ENCODE measurements around the gene NXT1. TPM values are rescaled to one million over a fixed set of nuclear protein-coding genes. Genes with fewer than 3 reads are reported as not detected.

NXT1 gene
- total and polyA plus RNA-seq, 2 donors (not counting 1 experiment from before 2014, with no cell fraction given) = 21.4 to 147 TPM

DNA sequence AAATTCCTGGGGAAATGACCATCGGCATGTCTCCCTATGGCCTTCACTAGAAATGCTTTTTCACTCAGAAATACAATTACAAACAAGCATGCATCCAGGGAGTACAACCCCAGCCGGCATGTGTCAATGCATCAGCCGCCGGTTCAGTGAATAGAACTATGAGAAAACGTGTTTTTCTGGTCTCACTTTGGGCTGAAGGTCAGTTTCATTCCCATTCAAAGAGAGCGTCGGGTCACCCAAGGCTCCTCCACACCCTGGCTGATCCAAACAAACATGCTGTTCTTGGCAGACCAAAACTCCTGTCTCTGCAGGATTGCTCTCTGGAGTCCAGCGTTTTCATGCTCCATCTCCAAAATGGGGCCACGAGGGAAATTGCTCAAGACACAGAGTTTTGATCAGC lies 35.5 kb upstream of the NXT1 start:
- Histone ChIP-seq H3K4me2 (replicated peaks; ENCODE audit: low read depth, low read length, poor library complexity, severe bottlenecking) (no peak overlapping the region), H3K27me3 (replicated peaks in 1 of 4; ENCODE audit: control extremely low read depth in 1 of 4, control insufficient read depth in 3 of 4, insufficient read depth in 4 of 4, low read length in 3 of 4) (no peaks in the 10 kb centered on the region), H3K36me3 (replicated peaks in 1 of 2; ENCODE audit: control extremely low read depth in 1 of 2, control insufficient read depth in 1 of 2, extremely low read depth in 1 of 2, insufficient read depth in 2 of 2, low read length in 1 of 2) (no peaks in the 10 kb centered on the region), H3K4me3 (ENCODE audit: control extremely low read depth in 1 of 5, extremely low read depth in 1 of 5, insufficient read depth in 1 of 5, low read depth in 2 of 5, low read length in 4 of 5) (no peak overlapping the region), H3K27ac (ENCODE audit: low read length in 2 of 2) (no peak overlapping the region), H3K79me2 (ENCODE audit: control insufficient read depth, insufficient read depth, low read length) (no peaks in the 10 kb centered on the region), H4K20me1 (ENCODE audit: control insufficient read depth, insufficient read depth, low read length, poor library complexity, severe bottlenecking) (no peaks in the 10 kb centered on the region), H3K4me1 (ENCODE audit: control insufficient read depth in 2 of 2, insufficient read depth in 2 of 2, low read length in 2 of 2) (no peaks in the 10 kb centered on the region), H2AFZ (ENCODE audit: insufficient read depth, low read depth, low read length, poor library complexity, severe bottlenecking) (no peak overlapping the region), H3K9me3 (ENCODE audit: control extremely low read depth in 1 of 3, control insufficient read depth in 2 of 3, insufficient read depth in 1 of 3, low read length in 2 of 3) (no peaks in the 10 kb centered on the region), H3K9ac (ENCODE audit: low read length) (no peak overlapping the region)
- TF ChIP-seq CTCF (IDR thresholded peaks at IDR 0.05) = no peak
- TF ChIP-seq EZH2 (IDR thresholded peaks at IDR 0.05; ENCODE audit: borderline replicate concordance, insufficient read depth, low read depth, low read length, poor library complexity, severe bottlenecking) = no peak
- Mint-ChIP-seq H3K27me3 (peaks cover 17% of the 10 kb centered on the region), H3K27ac (no peak overlapping the region), H3K4me1 (no peaks in the 10 kb centered on the region), H3K9me3 (ENCODE audit: insufficient read depth) (no peaks in the 10 kb centered on the region), H3K4me3 (no peak overlapping the region)
- DNase-seq (no peak), ATAC-seq (ENCODE audit: low read depth) (no peak)
- CTCF ChIA-PET = no interaction called here
- WGBS (ENCODE audit: insufficient coverage) = 96% methylated on average over 8 of the region's 9 CpGs
- intact Hi-C loops (cut with micrococcal nuclease) = no loop called here
- POLR2A ChIA-PET = no interaction called here

DNA sequence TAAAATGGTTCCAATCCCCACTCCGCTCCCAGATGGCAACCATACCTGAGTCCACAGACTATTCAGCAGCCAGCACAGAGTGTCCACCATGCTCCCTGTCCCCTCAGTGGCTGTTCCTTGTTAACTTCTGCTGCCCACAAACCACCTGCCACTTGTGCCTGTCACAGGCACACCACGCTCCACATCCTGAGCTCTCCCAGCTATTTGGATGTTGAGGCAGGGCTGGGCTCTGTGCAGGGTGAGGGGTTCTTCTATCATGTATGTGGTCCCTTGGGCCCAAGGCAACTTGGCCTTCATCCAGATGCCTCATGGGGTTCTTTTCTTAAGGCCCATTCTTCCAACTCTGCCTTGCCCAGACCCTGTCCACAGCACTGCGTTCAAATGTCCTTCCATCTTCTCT lies 34.0 kb upstream of the NXT1 start:
- no peaks in the 10 kb centered on the region for H3K79me2 ChIP-seq (ENCODE audit: control insufficient read depth, insufficient read depth, low read length)
- CTCF ChIA-PET = no interaction called here
- no peak for ATAC-seq (ENCODE audit: low read depth)

More for the DNA sequence above, 34.0 kb upstream of the NXT1 start:
- Histone ChIP-seq H4K20me1 (ENCODE audit: control insufficient read depth, insufficient read depth, low read length, poor library complexity, severe bottlenecking) (no peaks in the 10 kb centered on the region), H3K9me3 (ENCODE audit: control extremely low read depth in 1 of 3, control insufficient read depth in 2 of 3, insufficient read depth in 1 of 3, low read length in 2 of 3) (peaks cover 0 to 4% (median 0%) of the 10 kb centered on the region in 3 donors), H3K4me3 (ENCODE audit: control extremely low read depth in 1 of 5, extremely low read depth in 1 of 5, insufficient read depth in 1 of 5, low read depth in 2 of 5, low read length in 4 of 5) (no peak overlapping the region), H3K4me2 (replicated peaks; ENCODE audit: low read depth, low read length, poor library complexity, severe bottlenecking) (no peak overlapping the region), H3K9ac (ENCODE audit: low read length) (no peak overlapping the region), H2AFZ (ENCODE audit: insufficient read depth, low read depth, low read length, poor library complexity, severe bottlenecking) (no peak overlapping the region), H3K27me3 (replicated peaks in 1 of 4; ENCODE audit: control extremely low read depth in 1 of 4, control insufficient read depth in 3 of 4, insufficient read depth in 4 of 4, low read length in 3 of 4) (no peaks in the 10 kb centered on the region), H3K36me3 (replicated peaks in 1 of 2; ENCODE audit: control extremely low read depth in 1 of 2, control insufficient read depth in 1 of 2, extremely low read depth in 1 of 2, insufficient read depth in 2 of 2, low read length in 1 of 2) (no peaks in the 10 kb centered on the region), H3K4me1 (ENCODE audit: control insufficient read depth in 2 of 2, insufficient read depth in 2 of 2, low read length in 2 of 2) (no peaks in the 10 kb centered on the region), H3K27ac (ENCODE audit: low read length in 2 of 2) (no peak overlapping the region)
- POLR2A ChIA-PET = no interaction called here
- H3K4me1 Mint-ChIP-seq = no peaks in the 10 kb centered on the region
- H3K9me3 Mint-ChIP-seq (ENCODE audit: insufficient read depth) = no peaks in the 10 kb centered on the region
- H3K4me3 Mint-ChIP-seq = no peak overlapping the region
- H3K27me3 Mint-ChIP-seq = peaks cover 17% of the 10 kb centered on the region
- H3K27ac Mint-ChIP-seq = no peak overlapping the region
- WGBS (ENCODE audit: insufficient coverage) = 100% methylated on average over 2 of the region's 3 CpGs
- DNase-seq = no peak
- TF ChIP-seq EZH2 (IDR thresholded peaks at IDR 0.05; ENCODE audit: borderline replicate concordance, insufficient read depth, low read depth, low read length, poor library complexity, severe bottlenecking) (no peak), CTCF (IDR thresholded peaks at IDR 0.05) (no peak)
- intact Hi-C loops (cut with micrococcal nuclease) = no loop called here

Measured in B cell (primary cell).